Mesenchymal stem cell (in vitro differentiated cells and primary cell): Measurements from ENCODE around the gene CCDC185.

ENCODE experiments used
- DNase-seq: peaks from one replicate; pipeline ENCODE4 v3.0.0-alpha.2; 2013
- H2AFZ ChIP-seq: one replicate; pipeline ENCODE4 v1.6.1; 2013; ENCODE audit warnings: low read depth, mild to moderate bottlenecking, control low read depth, inconsistent platforms, low read length, moderate library complexity
- H2AK5ac ChIP-seq: 2 replicates; pipeline ENCODE4 v1.6.1; 2013; ENCODE audit warnings: low read length, moderate library complexity, mild to moderate bottlenecking, inconsistent platforms; ENCODE audit not compliant: severe bottlenecking
- H2BK120ac ChIP-seq: one replicate; pipeline ENCODE4 v1.6.1; 2013; ENCODE audit warnings: low read depth, mild to moderate bottlenecking, inconsistent platforms, low read length, moderate library complexity
- H2BK12ac ChIP-seq, 2 experiments: one replicate each; pipeline ENCODE4 v1.6.1; 2013; ENCODE audit warnings: inconsistent platforms in 2 of 2, low read length in 2 of 2, mild to moderate bottlenecking in 2 of 2, moderate library complexity in 2 of 2, control low read depth in 1 of 2
- H2BK15ac ChIP-seq: one replicate; pipeline ENCODE4 v1.6.1; 2013; ENCODE audit warnings: mild to moderate bottlenecking, low read depth, inconsistent platforms; ENCODE audit not compliant: poor library complexity, severe bottlenecking
- H2BK5ac ChIP-seq: 2 replicates; pipeline ENCODE4 v1.6.1; 2013; ENCODE audit warnings: low read depth, mild to moderate bottlenecking, low read length, control low read depth, inconsistent platforms; ENCODE audit not compliant: poor library complexity, severe bottlenecking
- H3K14ac ChIP-seq, 2 experiments: one replicate each; pipeline ENCODE4 v1.6.1; 2013; ENCODE audit warnings: inconsistent platforms in 2 of 2, low read length in 2 of 2, control low read depth in 1 of 2, mild to moderate bottlenecking in 1 of 2, moderate library complexity in 1 of 2
- H3K18ac ChIP-seq, 2 experiments: one replicate each; pipeline ENCODE4 v1.6.1; 2013; ENCODE audit warnings: inconsistent platforms in 2 of 2, low read length in 2 of 2, control low read depth in 1 of 2, low read depth in 1 of 2, mild to moderate bottlenecking in 1 of 2
- H3K23ac ChIP-seq, 2 experiments: one replicate each; pipeline ENCODE4 v1.6.1; 2013; ENCODE audit warnings: inconsistent platforms in 2 of 2, low read length in 2 of 2, mild to moderate bottlenecking in 2 of 2, moderate library complexity in 2 of 2, control low read depth in 1 of 2
- H3K27ac ChIP-seq: 2 replicates; pipeline ENCODE4 v1.5.1; 2013; ENCODE audit warnings: mild to moderate bottlenecking, moderate library complexity, low read length, control low read depth, inconsistent platforms; ENCODE audit not compliant: poor library complexity, severe bottlenecking
- H3K27me3 ChIP-seq, 2 experiments: 2 replicates each; pipeline versions ENCODE4 v1.6.1 to v1.7.0; 2013; ENCODE audit warnings: low read length in 2 of 2, mild to moderate bottlenecking in 2 of 2, moderate library complexity in 2 of 2, control low read depth in 1 of 2, inconsistent platforms in 1 of 2; ENCODE audit not compliant: control insufficient read depth in 1 of 2, insufficient read depth in 1 of 2
- H3K36me3 ChIP-seq, 2 experiments: 2 replicates each; pipeline versions ENCODE4 v1.6.1 to v1.7.0; 2013; ENCODE audit warnings: low read length in 2 of 2, control low read depth in 1 of 2, inconsistent platforms in 1 of 2, low read depth in 1 of 2, mild to moderate bottlenecking in 1 of 2; ENCODE audit not compliant: insufficient read depth in 2 of 2, control insufficient read depth in 1 of 2
- H3K4ac ChIP-seq, 2 experiments: one replicate each; pipeline ENCODE4 v1.6.1; 2013; ENCODE audit warnings: inconsistent platforms in 2 of 2, low read length in 2 of 2, mild to moderate bottlenecking in 2 of 2, moderate library complexity in 2 of 2, control low read depth in 1 of 2, low read depth in 1 of 2
- H3K4me1 ChIP-seq: 2 replicates; pipeline ENCODE4 v1.6.1; 2013; ENCODE audit warnings: low read depth, low read length, control low read depth; ENCODE audit not compliant: control insufficient read depth, insufficient read depth
- H3K4me2 ChIP-seq: 2 replicates; pipeline ENCODE4 v1.6.1; 2013; ENCODE audit warnings: low read length, mild to moderate bottlenecking, inconsistent platforms; ENCODE audit not compliant: poor library complexity, severe bottlenecking
- H3K4me3 ChIP-seq, 2 experiments: 2 replicates each; pipeline versions ENCODE4 v1.5.1 to v1.7.0; 2013; ENCODE audit warnings: low read length in 2 of 2, mild to moderate bottlenecking in 2 of 2, control low read depth in 1 of 2, low read depth in 1 of 2; ENCODE audit not compliant: insufficient read depth in 1 of 2
- H3K79me1 ChIP-seq: replicated peaks from 2 replicates; pipeline ENCODE4 v1.6.1; 2013; ENCODE audit warnings: mild to moderate bottlenecking, control low read depth, low read length, inconsistent platforms; ENCODE audit not compliant: poor library complexity, severe bottlenecking
- H3K9ac ChIP-seq: 2 replicates; pipeline ENCODE4 v1.7.0; 2013; ENCODE audit warnings: mild to moderate bottlenecking, low read length, moderate library complexity
- H3K9me3 ChIP-seq: 2 replicates; pipeline ENCODE4 v1.7.0; 2013; ENCODE audit warnings: mild to moderate bottlenecking, low read length; ENCODE audit not compliant: control insufficient read depth
- H4K8ac ChIP-seq: one replicate; pipeline ENCODE4 v1.6.1; 2013; ENCODE audit warnings: inconsistent platforms, mild to moderate bottlenecking, low read length, moderate library complexity
- H4K91ac ChIP-seq: one replicate; pipeline ENCODE4 v1.6.1; 2013; ENCODE audit warnings: mild to moderate bottlenecking, low read length, inconsistent platforms
- WGBS: methylation state at CpG from one replicate; pipeline ENCODE4 v1.1.7; 2013; ENCODE audit warnings: mixed read lengths; 5-methylcytosine and 5-hydroxymethylcytosine counted together

The CCDC185 gene

DNA sequence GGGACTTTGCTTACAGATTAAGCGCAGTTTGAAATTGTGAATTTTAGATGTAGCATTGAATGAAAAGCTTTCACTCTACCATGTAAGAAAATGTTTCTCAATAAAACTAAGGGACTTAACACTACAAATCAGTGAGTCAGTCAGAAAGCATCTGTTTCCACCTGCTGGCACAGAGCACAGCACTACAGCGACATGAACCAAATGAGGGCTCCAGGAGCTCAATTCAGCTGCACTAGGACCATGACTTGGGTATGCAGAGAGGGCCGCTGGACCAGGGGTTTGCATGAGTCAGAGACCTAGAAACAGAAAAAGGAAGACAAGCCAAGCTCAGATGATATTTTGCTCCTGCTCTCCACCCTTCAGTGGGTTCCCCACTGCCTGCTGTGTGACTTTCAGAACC is 34.4 kb upstream of the CCDC185 start:
- no peak overlapping the region for H3K14ac ChIP-seq
- no peak overlapping the region for H3K18ac ChIP-seq
- H3K27me3 ChIP-seq: peaks cover 62 to 90% of the 10 kb centered on the region in 2 experiments
- no peak overlapping the region for H3K4me2 ChIP-seq
- H3K79me1 ChIP-seq: no peaks in the 10 kb centered on the region
- H2AK5ac ChIP-seq: no peak overlapping the region
- H4K91ac ChIP-seq: no peak overlapping the region
- H3K27ac ChIP-seq: no peak overlapping the region
- H2BK15ac ChIP-seq: no peak overlapping the region
- no peak for DNase-seq
- 49% methylated on average over 2 of the region's 3 CpGs for WGBS
- no peak overlapping the region for H4K8ac ChIP-seq
- H3K36me3 ChIP-seq: no peaks in the 10 kb centered on the region
- H2BK5ac ChIP-seq: no peak overlapping the region
- H3K23ac ChIP-seq: no peak overlapping the region
- no peak overlapping the region for H2AFZ ChIP-seq
- peaks cover 11% of the 10 kb centered on the region for H3K4me1 ChIP-seq
- no peak overlapping the region for H2BK120ac ChIP-seq
- no peak overlapping the region for H3K4ac ChIP-seq
- H3K4me3 ChIP-seq: no peak overlapping the region
- H3K9me3 ChIP-seq: no peaks in the 10 kb centered on the region
- H3K9ac ChIP-seq: no peak overlapping the region
- H2BK12ac ChIP-seq: no peak overlapping the region

DNA sequence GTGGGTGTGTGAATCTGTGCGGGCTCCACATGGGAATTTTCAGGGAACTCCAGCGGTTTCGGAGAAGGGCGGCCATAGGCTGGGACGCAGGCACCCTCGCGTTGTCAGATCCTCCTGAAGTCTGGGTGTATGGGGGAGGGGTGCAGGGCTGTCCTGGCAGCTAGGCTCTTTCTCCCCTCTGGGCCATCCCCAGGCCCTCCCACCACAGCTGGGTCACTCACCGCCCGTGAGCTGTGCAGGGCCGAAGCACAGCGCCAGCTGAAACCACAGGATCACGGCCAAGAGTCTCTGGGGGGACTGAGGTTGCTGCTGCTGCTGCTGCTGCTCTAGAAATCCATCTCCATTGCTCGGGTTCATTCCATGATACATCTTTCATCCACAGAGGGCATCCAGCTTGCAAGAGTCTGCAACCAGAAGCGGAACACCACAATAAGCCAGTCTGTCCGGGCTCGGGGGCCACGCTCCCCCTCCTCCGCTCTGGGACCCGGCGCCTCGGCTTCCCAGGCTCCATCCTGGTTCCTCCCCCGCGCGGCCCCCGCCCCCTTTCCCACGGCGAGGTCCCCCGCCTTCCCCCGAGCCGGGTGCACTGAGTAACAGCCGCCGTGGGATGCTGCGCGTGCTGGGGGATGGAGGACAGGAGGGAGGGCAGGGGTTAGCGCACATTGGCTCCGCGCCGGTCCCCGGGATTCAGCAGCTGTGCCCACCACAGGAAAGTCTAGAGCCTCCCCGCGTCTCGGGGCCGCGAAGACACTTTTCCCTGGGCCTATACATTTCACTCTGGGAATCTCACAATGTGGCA is 30.0 kb upstream of the CCDC185 start:
- Histone ChIP-seq H2BK15ac (no peak overlapping the region), H3K4me1 (peaks cover 22% of the 10 kb centered on the region), H3K79me1 (no peaks in the 10 kb centered on the region), H3K14ac (no peak overlapping the region), H4K8ac (no peak overlapping the region), H2BK120ac (no peak overlapping the region), H2BK12ac (no peak overlapping the region), H3K23ac (peak overlapping the region in 1 of 2 experiments; percentile 27), H3K4me2 (peak overlapping the region; percentile 80), H3K4ac (no peak overlapping the region), H3K4me3 (peak overlapping the region in 1 of 2 experiments; percentile 58), H2AK5ac (no peak overlapping the region), H3K18ac (no peak overlapping the region), H3K27me3 (peaks cover 65 to 71% of the 10 kb centered on the region in 2 experiments), H2AFZ (no peak overlapping the region), H3K9ac (no peak overlapping the region), H3K36me3 (no peaks in the 10 kb centered on the region), H3K9me3 (no peaks in the 10 kb centered on the region), H4K91ac (no peak overlapping the region), H3K27ac (no peak overlapping the region), H2BK5ac (no peak overlapping the region)
- peak; percentile 4 for DNase-seq
- WGBS: 1% methylated on average over 33 of the region's 44 CpGs

DNA sequence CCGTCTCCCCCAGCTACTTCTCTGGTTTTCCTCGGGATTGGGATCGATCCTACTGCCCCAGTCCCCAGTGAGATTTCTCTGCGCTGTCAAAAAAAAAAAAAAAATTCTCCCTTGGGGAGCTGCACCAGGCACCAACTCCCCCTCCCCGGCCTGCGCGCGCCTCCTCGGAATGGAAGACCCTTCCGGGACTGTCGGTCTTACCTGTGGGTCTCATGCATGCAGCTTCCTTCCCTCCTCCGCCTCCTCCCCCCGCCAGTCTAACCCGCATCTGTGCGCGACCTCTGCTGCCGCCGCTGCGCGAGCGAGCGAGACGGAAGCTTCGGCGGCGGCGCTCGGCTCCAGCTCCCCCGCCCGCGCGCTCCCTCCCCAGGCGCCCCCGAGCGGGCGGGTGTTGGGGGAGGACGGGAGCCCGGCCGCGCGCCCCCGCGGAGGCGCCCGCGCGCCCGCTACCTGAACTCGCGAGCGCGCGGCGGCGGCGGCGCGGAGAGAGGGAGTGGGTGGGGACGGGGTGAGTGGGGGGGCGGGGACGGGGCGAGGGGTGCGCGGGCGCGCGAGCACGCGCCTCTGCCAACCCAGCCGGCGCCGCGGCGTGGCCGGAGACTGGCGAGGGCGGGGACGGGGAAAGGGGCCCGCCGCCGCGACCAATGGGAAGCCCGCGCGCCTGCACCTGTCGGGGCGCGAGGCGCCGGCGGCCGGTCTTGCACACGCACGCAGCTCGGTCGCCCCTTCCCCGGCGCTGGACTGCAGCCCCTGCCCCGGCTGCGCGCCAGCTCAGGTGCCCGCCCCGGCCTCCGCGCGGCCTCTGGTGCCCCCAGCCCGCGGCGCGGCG is 29.1 kb upstream of the CCDC185 start, which contains the start of gene SUSD4:
Gene SUSD4 (minus strand): TSS at position 321 of the 829 bp plus-strand sequence. CDS start 751 bp downstream, outside the sequence.
- DNase-seq: peak; percentile 1
- no peak within 1 kb of the TSS for H2BK12ac ChIP-seq
- H2AK5ac ChIP-seq: no peak within 1 kb of the TSS
- H4K91ac ChIP-seq: no peak within 1 kb of the TSS
- H3K27me3 ChIP-seq: peaks cover 58 to 65% of the 10 kb centered on the region in 2 experiments
- no peaks in the 10 kb centered on the region for H3K36me3 ChIP-seq
- peak within 1 kb of the TSS; percentile 80 for H3K4me2 ChIP-seq
- peak within 1 kb of the TSS in 1 of 2 experiments; percentile 27 for H3K23ac ChIP-seq
- WGBS: under 1% methylated on average over 27 of the region's 111 CpGs
- H2BK120ac ChIP-seq: no peak within 1 kb of the TSS
- no peak within 1 kb of the TSS for H3K9ac ChIP-seq
- H3K27ac ChIP-seq: no peak within 1 kb of the TSS
- peak within 1 kb of the TSS; percentile 69 for H2AFZ ChIP-seq
- peak within 1 kb of the TSS; percentile 51 to 58 for H3K4me3 ChIP-seq
- peaks cover 20% of the 10 kb centered on the region for H3K4me1 ChIP-seq
- no peaks in the 10 kb centered on the region for H3K9me3 ChIP-seq
- H3K4ac ChIP-seq: no peak within 1 kb of the TSS
- no peak within 1 kb of the TSS for H3K14ac ChIP-seq
- H3K18ac ChIP-seq: no peak within 1 kb of the TSS
- no peaks in the 10 kb centered on the region for H3K79me1 ChIP-seq
- H4K8ac ChIP-seq: no peak within 1 kb of the TSS
- no peak within 1 kb of the TSS for H2BK15ac ChIP-seq
- no peak within 1 kb of the TSS for H2BK5ac ChIP-seq
